Astrocyte (in vitro differentiated cells and primary cell): ENCODE results near the gene TYROBP. TPM values are rescaled to one million over a fixed set of nuclear protein-coding genes. Genes with fewer than 3 reads are reported as not detected.

Experiments used
- DNase-seq: peaks from one replicate; pipeline ENCODE4 v3.0.0-alpha.2; 2010; ENCODE audit warnings: low read depth
- FAIRE-seq: peaks from 2 replicates; lab custom pipeline; 2011; peaks lifted over from hg19 to GRCh38; lab: Jason Lieb, UNC
- H2AFZ ChIP-seq: 2 replicates; pipeline ENCODE4 v1.6.0; 2012; ENCODE audit warnings: low read depth, low read length, inconsistent platforms
- H3K27ac ChIP-seq: 2 replicates; pipeline ENCODE4 v1.5.1; 2011; ENCODE audit warnings: low read depth, low read length, inconsistent platforms
- H3K27me3 ChIP-seq: 2 replicates; pipeline ENCODE4 v1.6.0; 2011; ENCODE audit warnings: low read length, inconsistent platforms; ENCODE audit not compliant: insufficient read depth
- H3K36me3 ChIP-seq: 2 replicates; pipeline ENCODE4 v1.5.1; 2011; ENCODE audit warnings: low read length, inconsistent platforms; ENCODE audit not compliant: insufficient read depth
- H3K4me1 ChIP-seq: 2 replicates; pipeline ENCODE4 v1.5.1; 2011; ENCODE audit warnings: low read length, inconsistent platforms; ENCODE audit not compliant: insufficient read depth
- H3K4me2 ChIP-seq: 2 replicates; pipeline ENCODE4 v1.6.0; 2012; ENCODE audit warnings: low read length, inconsistent platforms
- H3K4me3 ChIP-seq: 2 replicates; pipeline ENCODE4 v1.5.1; 2011; ENCODE audit warnings: low read depth, mild to moderate bottlenecking, low read length, inconsistent platforms; ENCODE audit not compliant: insufficient read depth
- H3K79me2 ChIP-seq: 2 replicates; pipeline ENCODE4 v1.6.0; 2012; ENCODE audit warnings: mild to moderate bottlenecking, low read length, inconsistent platforms; ENCODE audit not compliant: insufficient read depth
- H3K9ac ChIP-seq: 2 replicates; pipeline ENCODE4 v1.6.0; 2012; ENCODE audit warnings: mild to moderate bottlenecking, low read length, inconsistent platforms
- H3K9me3 ChIP-seq: 2 replicates; pipeline ENCODE4 v1.5.1; 2012; ENCODE audit warnings: low read depth, mild to moderate bottlenecking, low read length, inconsistent platforms; ENCODE audit not compliant: insufficient read depth
- H4K20me1 ChIP-seq: 2 replicates; pipeline ENCODE4 v1.6.0; 2012; ENCODE audit warnings: low read length, inconsistent platforms; ENCODE audit not compliant: insufficient read depth
- H3K27ac Mint-ChIP-seq: one replicate; pipeline ENCODE4 v1.8.0; 2021; ENCODE audit warnings: mild to moderate bottlenecking, mixed read lengths; ENCODE audit not compliant: unreplicated experiment
- H3K27me3 Mint-ChIP-seq: one replicate; pipeline ENCODE4 v1.8.0; 2021; ENCODE audit warnings: low read depth, mixed read lengths; ENCODE audit not compliant: unreplicated experiment
- H3K36me3 Mint-ChIP-seq: one replicate; pipeline ENCODE4 v1.8.0; 2021; ENCODE audit warnings: low read depth, mixed read lengths; ENCODE audit not compliant: unreplicated experiment
- H3K4me1 Mint-ChIP-seq: one replicate; pipeline ENCODE4 v1.8.0; 2021; ENCODE audit warnings: low read depth, mixed read lengths; ENCODE audit not compliant: unreplicated experiment
- H3K4me3 Mint-ChIP-seq: one replicate; pipeline ENCODE4 v1.8.0; 2021; ENCODE audit warnings: mild to moderate bottlenecking, moderate library complexity, mixed read lengths; ENCODE audit not compliant: unreplicated experiment
- H3K9me3 Mint-ChIP-seq: one replicate; pipeline ENCODE4 v1.8.0; 2021; ENCODE audit warnings: mild to moderate bottlenecking, mixed read lengths; ENCODE audit not compliant: unreplicated experiment
- CTCF ChIP-seq: IDR thresholded peaks from 2 replicates; pipeline ENCODE4 v1.5.1; 2011; ENCODE audit warnings: low read depth, mild to moderate bottlenecking, inconsistent platforms, low read length, moderate library complexity; ENCODE audit not compliant: insufficient read depth
- EZH2 ChIP-seq: IDR thresholded peaks from 2 replicates; pipeline ENCODE4 v1.6.1; 2012; ENCODE audit warnings: mild to moderate bottlenecking, low read length, inconsistent platforms; ENCODE audit not compliant: insufficient read depth
- total RNA-seq: library from RNA; stranded (reverse); gene quantifications from 2 replicates; pipeline ENCODE4 v1.2.1, GENCODE V29; 2021

The TYROBP gene
- total RNA-seq, 1 donor from 2014 or later: not detected

GRCh38 chr19:35901854-35902661, 6.0 kb downstream of the TYROBP start, which contains the start of gene HCST:
Gene HCST, plus strand, starts transcription at chr19:35902529. Its CDS starts 65 bp downstream, at chr19:35902594.
- peaks cover 2% of the 10 kb centered on the region for H3K27me3 Mint-ChIP-seq
- FAIRE-seq (no peak), DNase-seq (peak; percentile 64)
- Histone ChIP-seq H3K27me3 (no peaks in the 10 kb centered on the region), H4K20me1 (no peaks in the 10 kb centered on the region), H3K4me1 (peaks cover 32% of the 10 kb centered on the region), H3K4me3 (peak within 1 kb of the TSS; percentile 23), H3K79me2 (peaks cover 4% of the 10 kb centered on the region), H3K36me3 (peaks cover 2% of the 10 kb centered on the region), H3K9me3 (no peaks in the 10 kb centered on the region), H3K27ac (no peak within 1 kb of the TSS), H3K9ac (peak within 1 kb of the TSS; percentile 59), H2AFZ (peak within 1 kb of the TSS; percentile 90), H3K4me2 (peak within 1 kb of the TSS; percentile 94)
- no peaks in the 10 kb centered on the region for H3K36me3 Mint-ChIP-seq
- peaks cover 14% of the 10 kb centered on the region for H3K4me1 Mint-ChIP-seq
- H3K4me3 Mint-ChIP-seq: peak within 1 kb of the TSS; percentile 80
- no peak for TF ChIP-seq CTCF
- TF ChIP-seq EZH2: no peak
- H3K9me3 Mint-ChIP-seq: no peaks in the 10 kb centered on the region
- peak within 1 kb of the TSS; percentile 96 for H3K27ac Mint-ChIP-seq

- peaks cover 2% of the 10 kb centered on the region for H3K36me3 ChIP-seq
- DNase-seq (peak; percentile 53), FAIRE-seq (no peak)
- Mint-ChIP-seq H3K4me1 (peaks cover 13% of the 10 kb centered on the region), H3K4me3 (peak overlapping the region; percentile 80), H3K27me3 (peaks cover 2% of the 10 kb centered on the region), H3K9me3 (no peaks in the 10 kb centered on the region), H3K27ac (peak overlapping the region; percentile 92), H3K36me3 (no peaks in the 10 kb centered on the region)
- no peaks in the 10 kb centered on the region for H4K20me1 ChIP-seq
- H3K4me3 ChIP-seq: no peak overlapping the region
- H3K27ac ChIP-seq: peak overlapping the region; percentile 57
- H3K27me3 ChIP-seq: no peaks in the 10 kb centered on the region
- TF ChIP-seq EZH2 (no peak), CTCF (no peak)
- peak overlapping the region; percentile 94 for H3K4me2 ChIP-seq
- H3K79me2 ChIP-seq: peaks cover 4% of the 10 kb centered on the region
- peaks cover 32% of the 10 kb centered on the region for H3K4me1 ChIP-seq
- H3K9ac ChIP-seq: peak overlapping the region; percentile 82
- no peak overlapping the region for H2AFZ ChIP-seq
- H3K9me3 ChIP-seq: no peaks in the 10 kb centered on the region
These were observed 6.9 kb downstream of the TYROBP start for GRCh38 chr19:35901055-35901644.
